HG03064 (cell line): ENCODE data around the gene AEN.
A peak's percentile ranks its signal among the peaks of the same experiment; 100 is the strongest.
"Not testable (repeated sequence)": the region's sequence is repeated elsewhere in the genome, so short reads cannot be mapped to it uniquely, and the experiment has no call there.

ENCODE experiments used
- ATAC-seq: cut with Tn5 transposase; IDR thresholded peaks from one replicate; pipeline ENCODE4 v1.9.1; 2021; ENCODE audit warnings: low read depth; ENCODE audit not compliant: unreplicated experiment

The AEN gene

GRCh38 chr15:88630141-88630721, 9.1 kb downstream of the AEN start:
- no peak for ATAC-seq

GRCh38 chr15:88630798-88631463, 9.8 kb downstream of the AEN start:
- ATAC-seq = no peak

- ATAC-seq = no peak
These were observed 10.4 kb downstream of the AEN start for GRCh38 chr15:88631464-88632028.

GRCh38 chr15:88632797-88633196, 11.7 kb downstream of the AEN start:
- not testable (repeated sequence) for ATAC-seq

GRCh38 chr15:88634449-88634848, 13.3 kb downstream of the AEN start:
- ATAC-seq = no peak

GRCh38 chr15:88635318-88635717, 14.2 kb downstream of the AEN start:
- ATAC-seq = peak; percentile 35

GRCh38 chr15:88636050-88636449, 14.9 kb downstream of the AEN start:
- ATAC-seq = no peak

GRCh38 chr15:88636654-88637053, 15.5 kb downstream of the AEN start:
- no peak for ATAC-seq

GRCh38 chr15:88637436-88637835, 16.3 kb downstream of the AEN start:
- ATAC-seq = no peak

- no peak for ATAC-seq
These were observed 16.9 kb downstream of the AEN start for GRCh38 chr15:88637841-88638625.

GRCh38 chr15:88638626-88639372, 17.7 kb downstream of the AEN start, which contains the start of gene ISG20:
Gene ISG20, plus strand, starts transcription at chr15:88639016. Its CDS starts 351 bp downstream, at chr15:88639367.
- ATAC-seq = peak; percentile 64

GRCh38 chr15:88641959-88642452, 20.9 kb downstream of the AEN start:
- ATAC-seq = no peak

- not testable (repeated sequence) for ATAC-seq
These were observed 21.4 kb downstream of the AEN start for GRCh38 chr15:88642514-88642913.

GRCh38 chr15:88644741-88645140, 23.6 kb downstream of the AEN start:
- no peak for ATAC-seq

- ATAC-seq = no peak
These were observed 24.3 kb downstream of the AEN start for GRCh38 chr15:88645171-88646087.

GRCh38 chr15:88646088-88646405, 24.9 kb downstream of the AEN start:
- no peak for ATAC-seq

- ATAC-seq = no peak
These were observed 25.8 kb downstream of the AEN start for GRCh38 chr15:88646951-88647350.

- no peak for ATAC-seq
These were observed 26.4 kb downstream of the AEN start for GRCh38 chr15:88647351-88648105.
